ENCODE data around the gene PLA2G4B. TPM values are rescaled to one million over a fixed set of nuclear protein-coding genes. Genes with fewer than 3 reads are reported as not detected.

The PLA2G4B gene
- total RNA-seq, 1 donor from 2014 or later: 2.4 TPM

- DNase-seq (ENCODE audit: low spot score in 2 of 2) (no peak), FAIRE-seq (no peak)
Measured at GRCh38 chr15:41806291-41807181, 32.1 kb upstream of the PLA2G4B start.

- no peak for DNase-seq (ENCODE audit: low spot score in 2 of 2)
- FAIRE-seq: no peak
Measured at GRCh38 chr15:41809121-41809520, 29.5 kb upstream of the PLA2G4B start.

- no peak for FAIRE-seq
- DNase-seq (ENCODE audit: low spot score in 2 of 2): no peak
Measured at GRCh38 chr15:41809526-41810220, 29.0 kb upstream of the PLA2G4B start.

GRCh38 chr15:41810651-41811431, 27.8 kb upstream of the PLA2G4B start:
- FAIRE-seq: no peak
- DNase-seq (ENCODE audit: low spot score in 2 of 2): no peak

- peak; percentile 28 for FAIRE-seq
- peak; percentile 67 to 85 for DNase-seq (ENCODE audit: low spot score in 2 of 2)
Measured at GRCh38 chr15:41811432-41812195, 27.0 kb upstream of the PLA2G4B start.

- no peak for FAIRE-seq
- no peak for DNase-seq (ENCODE audit: low spot score in 2 of 2)
Measured at GRCh38 chr15:41812820-41813375, 25.7 kb upstream of the PLA2G4B start.

GRCh38 chr15:41813426-41813825, 25.2 kb upstream of the PLA2G4B start:
- FAIRE-seq (no peak), DNase-seq (ENCODE audit: low spot score in 2 of 2) (no peak)

GRCh38 chr15:41814534-41814933, 24.1 kb upstream of the PLA2G4B start:
- FAIRE-seq (no peak), DNase-seq (ENCODE audit: low spot score in 2 of 2) (no peak)

GRCh38 chr15:41816788-41817187, 21.9 kb upstream of the PLA2G4B start:
- FAIRE-seq (no peak), DNase-seq (ENCODE audit: low spot score in 2 of 2) (no peak)

- FAIRE-seq (no peak), DNase-seq (ENCODE audit: low spot score in 2 of 2) (no peak)
Measured at GRCh38 chr15:41817327-41817726, 21.3 kb upstream of the PLA2G4B start.

- DNase-seq (ENCODE audit: low spot score in 2 of 2) (no peak), FAIRE-seq (no peak)
Measured at GRCh38 chr15:41817781-41818180, 20.9 kb upstream of the PLA2G4B start.

GRCh38 chr15:41819455-41820050, 19.1 kb upstream of the PLA2G4B start:
- DNase-seq (ENCODE audit: low spot score in 2 of 2): no peak
- FAIRE-seq: no peak

GRCh38 chr15:41820791-41821423, 17.7 kb upstream of the PLA2G4B start:
- no peak for FAIRE-seq

GRCh38 chr15:41821831-41822230, 16.8 kb upstream of the PLA2G4B start:
- DNase-seq (ENCODE audit: low spot score in 2 of 2) (no peak), FAIRE-seq (no peak)

More at GRCh38 chr15:41820791-41821423, 17.7 kb upstream of the PLA2G4B start:
- DNase-seq (ENCODE audit: low spot score in 2 of 2): no peak

GRCh38 chr15:41822471-41822870, 16.2 kb upstream of the PLA2G4B start:
- no peak for FAIRE-seq
- no peak for DNase-seq (ENCODE audit: low spot score in 2 of 2)

GRCh38 chr15:41822957-41823356, 15.7 kb upstream of the PLA2G4B start:
- DNase-seq (ENCODE audit: low spot score in 2 of 2) (no peak), FAIRE-seq (no peak)

- FAIRE-seq (no peak), DNase-seq (ENCODE audit: low spot score in 2 of 2) (no peak)
Measured at GRCh38 chr15:41823502-41823901, 15.1 kb upstream of the PLA2G4B start.

GRCh38 chr15:41824062-41824745, 14.4 kb upstream of the PLA2G4B start:
- FAIRE-seq: no peak
- no peak for DNase-seq (ENCODE audit: low spot score in 2 of 2)
